CD8-positive, alpha-beta memory T cell (primary cell): ENCODE results near the gene MALT1. TPM values are rescaled to one million over a fixed set of nuclear protein-coding genes. Genes with fewer than 3 reads are reported as not detected.
A peak's percentile ranks its signal among the peaks of the same experiment; 100 is the strongest.

Source experiments
- CTCF ChIA-PET: fragments of 350-600 bp; sonication (Branson Sonifier 250); formaldehyde crosslinking; loops from one replicate; lab custom pipeline; 2021; ENCODE audit warnings: antibody characterized with exemption; lab: Charles Lee
- POLR2A ChIA-PET: fragments of 350-600 bp; sonication (Branson Sonifier 250); formaldehyde crosslinking; loops from one replicate; lab custom pipeline; 2021; ENCODE audit warnings: antibody characterized with exemption; lab: Charles Lee
- DNase-seq, 5 donors: peaks; one replicate each; pipeline versions ENCODE4 v3.0.0 to v3.0.0-alpha.2; 2020 to 2022; ENCODE audit warnings: mixed read lengths in 1 of 5
- H3K27ac ChIP-seq: one replicate; pipeline ENCODE4 v1.7.0; 2013; ENCODE audit warnings: low read depth, mild to moderate bottlenecking, low read length, moderate library complexity
- H3K27me3 ChIP-seq: 2 replicates; pipeline ENCODE4 v1.7.0; 2013; ENCODE audit warnings: low read length, mild to moderate bottlenecking; ENCODE audit not compliant: insufficient read depth, poor library complexity, severe bottlenecking
- H3K36me3 ChIP-seq: 2 replicates; pipeline ENCODE4 v1.7.0; 2013; ENCODE audit warnings: mild to moderate bottlenecking, low read length, moderate library complexity; ENCODE audit not compliant: insufficient read depth
- H3K4me1 ChIP-seq: 2 replicates; pipeline ENCODE4 v1.7.0; 2013; ENCODE audit warnings: mild to moderate bottlenecking, low read length, moderate library complexity; ENCODE audit not compliant: insufficient read depth
- H3K4me3 ChIP-seq: 2 replicates; pipeline ENCODE4 v1.7.0; 2013; ENCODE audit warnings: mild to moderate bottlenecking, low read length
- H3K9me3 ChIP-seq: 2 replicates; pipeline ENCODE4 v1.7.0; 2013; ENCODE audit warnings: mild to moderate bottlenecking, low read length
- H3K27ac Mint-ChIP-seq, 8 donors: one replicate each; pipeline ENCODE4 v1.8.0; 2020 to 2021; ENCODE audit warnings: mixed read lengths in 8 of 8, mild to moderate bottlenecking in 6 of 8, inconsistent platforms in 3 of 8, moderate library complexity in 3 of 8
- H3K27me3 Mint-ChIP-seq, 2 donors: one replicate each; pipeline ENCODE4 v1.8.0; 2020 to 2021; ENCODE audit warnings: mixed read lengths in 2 of 2, mild to moderate bottlenecking in 1 of 2, moderate library complexity in 1 of 2
- H3K36me3 Mint-ChIP-seq, 3 donors: one replicate each; pipeline ENCODE4 v1.8.0; 2020 to 2021; ENCODE audit warnings: mixed read lengths in 3 of 3, inconsistent platforms in 1 of 3, mild to moderate bottlenecking in 1 of 3
- H3K4me1 Mint-ChIP-seq, 3 donors: one replicate each; pipeline ENCODE4 v1.8.0; 2020 to 2021; ENCODE audit warnings: mixed read lengths in 3 of 3, inconsistent platforms in 1 of 3, mild to moderate bottlenecking in 1 of 3
- H3K4me3 Mint-ChIP-seq, 7 donors: one replicate each; pipeline ENCODE4 v1.8.0; 2020 to 2021; ENCODE audit warnings: mixed read lengths in 7 of 7, mild to moderate bottlenecking in 6 of 7, moderate library complexity in 4 of 7, inconsistent platforms in 2 of 7
- H3K9me3 Mint-ChIP-seq, 5 donors: one replicate each; pipeline ENCODE4 v1.8.0; 2020 to 2022; ENCODE audit warnings: mixed read lengths in 5 of 5, mild to moderate bottlenecking in 3 of 5, moderate library complexity in 2 of 5, inconsistent platforms in 1 of 5
- polyA plus RNA-seq: library from polyadenylated mRNA; unstranded; fragments of 300-500 nt; fragmentation: Illumina TruSeq; gene quantifications from one replicate; pipeline ENCODE4 v1.2.3, GENCODE V29; 2021
- total RNA-seq, 2 experiments: library from RNA; stranded (reverse); gene quantifications; one replicate each; pipeline ENCODE4 v1.2.3, GENCODE V29; 2021

The MALT1 gene
- total and polyA plus RNA-seq, 3 experiments from 2014 or later = 33.1 to 41.4 (median 35.8) TPM

DNA sequence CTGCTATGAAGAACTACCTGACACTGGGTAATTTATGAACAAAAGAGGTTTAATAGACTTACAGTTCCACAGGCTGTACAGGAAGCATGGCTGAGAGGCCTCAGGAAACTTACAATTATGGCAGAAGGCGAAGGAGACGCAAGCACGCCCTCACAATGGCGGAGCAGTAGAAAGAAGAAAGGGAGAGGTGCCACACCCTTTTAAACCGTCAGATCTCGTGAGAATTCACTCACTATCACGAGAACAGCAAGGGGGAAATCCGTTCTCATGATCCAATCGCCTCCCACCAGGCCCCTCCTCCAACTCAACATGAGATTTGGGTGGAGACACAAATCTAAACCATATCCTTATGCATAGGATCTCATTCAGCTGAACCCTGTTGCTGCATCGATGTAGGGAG is 108.8 kb downstream of the MALT1 start:
- DNase-seq = no peak
- Histone ChIP-seq H3K9me3 (no peaks in the 10 kb centered on the region), H3K36me3 (no peaks in the 10 kb centered on the region), H3K4me1 (no peaks in the 10 kb centered on the region), H3K4me3 (no peak overlapping the region), H3K27me3 (no peaks in the 10 kb centered on the region), H3K27ac (no peak overlapping the region)
- Mint-ChIP-seq H3K36me3 (peaks cover 0 to 2% (median 0%) of the 10 kb centered on the region in 3 donors), H3K9me3 (no peaks in the 10 kb centered on the region), H3K27me3 (peaks cover 4 to 31% of the 10 kb centered on the region in 2 donors), H3K4me1 (no peaks in the 10 kb centered on the region), H3K4me3 (no peak overlapping the region), H3K27ac (no peak overlapping the region)
- CTCF ChIA-PET = interaction anchor here (0.7 to 1.5 kb wide), 3 partner anchors 9 to 287 kb away, joined by 3 to 4 read pairs (median 3); no protein-coding TSS in a partner anchor
- POLR2A ChIA-PET = no interaction called here

DNA sequence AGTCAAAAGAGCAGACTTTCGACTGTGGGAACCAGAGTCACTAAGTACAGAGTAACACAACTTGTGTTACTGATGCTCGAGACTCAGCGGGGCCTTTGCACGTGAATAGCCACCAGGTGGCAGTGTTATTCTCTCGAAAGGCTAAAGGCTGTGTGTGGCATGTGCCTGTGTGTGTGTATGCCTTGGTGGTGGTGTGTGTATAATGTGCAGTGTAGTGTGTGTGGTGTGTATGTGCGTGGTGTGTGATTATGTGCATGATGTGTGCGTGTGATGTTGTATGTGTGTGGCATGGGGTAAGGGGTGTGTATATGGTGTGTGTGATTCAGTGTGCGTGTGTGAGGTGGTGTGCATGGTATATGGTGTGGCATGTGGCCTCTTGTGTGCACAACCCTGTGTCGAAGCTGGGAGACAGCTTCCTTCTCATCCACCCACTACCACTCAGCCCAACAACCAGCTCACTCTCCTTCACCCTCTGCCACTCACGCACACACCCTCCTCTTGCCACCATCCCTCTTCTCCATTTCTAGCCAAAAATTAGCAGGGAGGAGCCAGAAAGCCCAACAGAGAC is 110.4 kb downstream of the MALT1 start:
- Histone ChIP-seq H3K36me3 (no peaks in the 10 kb centered on the region), H3K9me3 (no peaks in the 10 kb centered on the region), H3K27ac (no peak overlapping the region), H3K4me3 (no peak overlapping the region), H3K4me1 (no peaks in the 10 kb centered on the region), H3K27me3 (no peaks in the 10 kb centered on the region)
- H3K4me3 Mint-ChIP-seq = no peak overlapping the region
- H3K27ac Mint-ChIP-seq = no peak overlapping the region
- DNase-seq = peak; percentile 36 to 68 (median 41)
- ChIA-PET POLR2A (no interaction called here), CTCF (interaction anchor here (0.7 to 3.6 kb wide), 9 partner anchors 12 to 310 kb away, joined by 3 to 19 read pairs (median 3); no protein-coding TSS in a partner anchor)
- no peaks in the 10 kb centered on the region for H3K4me1 Mint-ChIP-seq
- no peaks in the 10 kb centered on the region for H3K9me3 Mint-ChIP-seq
- H3K36me3 Mint-ChIP-seq = peaks cover 0 to 2% (median 0%) of the 10 kb centered on the region in 3 donors
- H3K27me3 Mint-ChIP-seq = peaks cover 4 to 25% of the 10 kb centered on the region in 2 donors

DNA sequence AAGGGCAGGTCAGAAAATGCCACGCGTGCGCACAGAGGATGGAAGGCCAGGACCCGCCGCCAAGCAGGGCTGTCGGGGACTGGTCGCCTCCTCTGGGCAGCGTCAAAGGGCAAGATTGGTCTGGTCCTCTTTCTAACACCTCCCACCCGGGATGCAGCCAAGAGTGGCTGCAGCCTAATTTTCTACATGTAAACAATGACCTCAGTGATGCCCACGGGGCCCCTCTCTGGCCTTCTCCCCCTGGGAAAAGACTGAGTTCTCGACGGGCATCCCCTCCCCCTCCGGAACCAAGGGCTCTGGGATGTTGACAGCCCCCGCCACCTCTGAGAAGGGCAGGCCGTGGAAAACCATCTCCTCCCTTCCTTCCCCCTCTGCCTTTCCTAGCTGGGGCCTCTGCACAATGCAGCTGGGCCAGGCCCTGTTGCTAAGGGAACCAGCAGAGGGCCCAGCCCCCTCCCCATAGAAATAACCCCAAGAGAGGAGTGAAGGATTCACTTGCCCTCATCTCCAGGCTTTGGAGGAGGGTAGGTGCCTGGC is 113.4 kb downstream of the MALT1 start:
- Mint-ChIP-seq H3K4me1 (no peaks in the 10 kb centered on the region), H3K27me3 (peaks cover 4 to 17% of the 10 kb centered on the region in 2 donors), H3K9me3 (no peaks in the 10 kb centered on the region), H3K4me3 (no peak overlapping the region), H3K36me3 (peaks cover 0 to 2% (median 0%) of the 10 kb centered on the region in 3 donors), H3K27ac (no peak overlapping the region)
- no peak overlapping the region for H3K4me3 ChIP-seq
- H3K27me3 ChIP-seq = no peaks in the 10 kb centered on the region
- H3K9me3 ChIP-seq = no peaks in the 10 kb centered on the region
- H3K27ac ChIP-seq = no peak overlapping the region
- no peak for DNase-seq
- POLR2A ChIA-PET = no interaction called here
- CTCF ChIA-PET = interaction anchor here (1.1 to 1.3 kb wide), 3 partner anchors 16 to 285 kb away, joined by 3 to 4 read pairs (median 3); no protein-coding TSS in a partner anchor
- no peaks in the 10 kb centered on the region for H3K4me1 ChIP-seq
- H3K36me3 ChIP-seq = no peaks in the 10 kb centered on the region

DNA sequence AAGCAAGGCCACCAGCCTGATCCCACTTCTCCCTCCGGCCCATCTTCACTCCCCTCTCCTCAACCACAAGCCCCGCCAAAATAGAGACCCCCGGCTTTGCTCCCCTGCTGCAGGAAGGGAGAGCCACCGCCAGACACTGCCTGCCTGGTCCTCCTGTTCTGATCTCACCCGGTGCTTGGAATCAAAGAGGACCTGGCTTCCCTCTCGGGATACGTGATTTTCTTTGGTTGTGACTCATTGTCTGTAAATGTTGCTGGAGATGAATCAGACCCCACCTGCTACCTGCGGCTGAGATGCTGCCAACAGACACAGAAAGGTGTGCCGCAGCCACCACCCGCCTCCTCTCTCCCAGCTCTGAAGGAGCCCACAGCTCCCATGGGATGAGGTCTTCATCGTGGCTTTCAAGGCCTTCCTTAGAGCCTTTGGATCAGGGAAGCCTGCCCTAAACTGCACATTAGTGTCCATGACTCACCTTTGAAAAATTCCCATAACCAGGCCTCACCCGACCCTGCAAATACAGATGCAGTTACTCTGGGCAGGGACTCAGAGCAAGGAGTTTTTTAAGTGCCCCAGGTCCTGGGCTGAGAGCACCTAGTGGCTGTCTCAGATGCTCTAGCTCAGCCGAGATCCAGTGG is 114.0 kb downstream of the MALT1 start:
- H3K9me3 ChIP-seq = no peaks in the 10 kb centered on the region
- no peaks in the 10 kb centered on the region for H3K4me1 Mint-ChIP-seq
- H3K36me3 Mint-ChIP-seq = peaks cover 0 to 2% (median 0%) of the 10 kb centered on the region in 3 donors
- peak overlapping the region in 1 of 8 donors; percentile 6 for H3K27ac Mint-ChIP-seq
- no peaks in the 10 kb centered on the region for H3K36me3 ChIP-seq
- peaks cover 5 to 12% of the 10 kb centered on the region in 2 donors for H3K27me3 Mint-ChIP-seq
- no peaks in the 10 kb centered on the region for H3K4me1 ChIP-seq
- DNase-seq = no peak
- no peak overlapping the region for H3K27ac ChIP-seq
- H3K4me3 Mint-ChIP-seq = no peak overlapping the region
- ChIA-PET CTCF (interaction anchor here (1.1 to 1.5 kb wide), 4 partner anchors 16 to 285 kb away, joined by 3 to 4 read pairs (median 4); no protein-coding TSS in a partner anchor), POLR2A (interaction anchor here (0.5 kb wide), 1 partner anchor 21 kb away, joined by 3 read pairs; no protein-coding TSS in a partner anchor)
- no peaks in the 10 kb centered on the region for H3K27me3 ChIP-seq
- H3K9me3 Mint-ChIP-seq = no peaks in the 10 kb centered on the region
- no peak overlapping the region for H3K4me3 ChIP-seq

DNA sequence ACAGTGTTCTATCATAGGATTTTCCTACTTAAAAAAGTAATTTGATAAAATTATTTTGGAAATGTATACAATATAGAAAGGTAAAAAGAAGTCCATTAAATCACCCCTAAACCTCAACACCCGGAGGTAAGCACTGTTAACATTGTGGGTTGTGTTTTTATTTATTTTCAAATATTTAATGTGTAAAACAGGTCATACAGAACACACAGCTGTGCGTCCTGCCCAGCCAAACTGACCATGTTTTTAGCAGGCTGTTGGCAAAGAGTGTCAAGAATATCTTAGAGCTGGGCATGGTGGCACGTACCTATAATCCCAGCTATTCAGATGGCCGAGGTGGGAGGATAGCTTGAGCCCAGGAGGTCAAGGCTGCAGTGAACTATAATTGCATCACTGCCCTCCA is 114.6 kb downstream of the MALT1 start:
- no peaks in the 10 kb centered on the region for H3K4me1 Mint-ChIP-seq
- Histone ChIP-seq H3K9me3 (no peaks in the 10 kb centered on the region), H3K4me1 (no peaks in the 10 kb centered on the region), H3K27ac (no peak overlapping the region), H3K36me3 (no peaks in the 10 kb centered on the region), H3K27me3 (no peaks in the 10 kb centered on the region), H3K4me3 (no peak overlapping the region)
- H3K9me3 Mint-ChIP-seq = no peaks in the 10 kb centered on the region
- ChIA-PET CTCF (interaction anchor here (1.3 to 1.5 kb wide), 3 partner anchors 17 to 284 kb away, joined by 3 to 4 read pairs (median 3); no protein-coding TSS in a partner anchor), POLR2A (interaction anchor here (0.5 kb wide), 1 partner anchor 22 kb away, joined by 3 read pairs; no protein-coding TSS in a partner anchor)
- H3K4me3 Mint-ChIP-seq = no peak overlapping the region
- peaks cover 5 to 12% of the 10 kb centered on the region in 2 donors for H3K27me3 Mint-ChIP-seq
- no peak for DNase-seq
- H3K27ac Mint-ChIP-seq = peak overlapping the region in 1 of 8 donors; percentile 6
- peaks cover 0 to 2% (median 0%) of the 10 kb centered on the region in 3 donors for H3K36me3 Mint-ChIP-seq

DNA sequence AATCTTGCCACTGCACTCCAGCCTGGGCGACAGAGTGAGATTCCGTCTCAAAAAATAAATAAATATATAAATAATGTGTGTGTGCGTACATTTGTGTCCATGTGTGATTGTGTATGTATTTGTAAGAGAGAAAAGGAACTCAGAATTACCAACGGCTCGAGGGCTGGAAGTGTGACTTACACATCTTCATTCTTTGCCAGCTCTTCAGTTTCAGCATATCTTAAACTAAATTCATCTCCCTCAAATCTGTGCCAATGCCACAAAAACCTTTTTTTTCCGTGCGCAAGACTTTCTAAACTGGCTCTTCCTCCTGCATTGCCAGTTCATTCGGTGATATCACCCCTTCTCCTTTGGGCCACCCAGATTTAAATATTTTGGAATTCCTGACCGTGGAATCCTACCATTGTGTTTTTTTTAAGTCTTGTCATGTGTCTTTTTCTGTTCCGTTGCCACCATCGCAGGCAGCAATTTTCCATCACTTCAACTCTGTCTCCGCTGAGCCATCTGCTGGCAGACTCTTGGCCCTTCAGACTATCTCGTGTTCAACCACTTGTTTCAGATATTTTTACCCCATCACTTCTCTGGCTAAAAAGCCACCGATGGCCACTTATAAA is 116.4 kb downstream of the MALT1 start:
- H3K27me3 Mint-ChIP-seq = peaks cover 5 to 12% of the 10 kb centered on the region in 2 donors

DNA sequence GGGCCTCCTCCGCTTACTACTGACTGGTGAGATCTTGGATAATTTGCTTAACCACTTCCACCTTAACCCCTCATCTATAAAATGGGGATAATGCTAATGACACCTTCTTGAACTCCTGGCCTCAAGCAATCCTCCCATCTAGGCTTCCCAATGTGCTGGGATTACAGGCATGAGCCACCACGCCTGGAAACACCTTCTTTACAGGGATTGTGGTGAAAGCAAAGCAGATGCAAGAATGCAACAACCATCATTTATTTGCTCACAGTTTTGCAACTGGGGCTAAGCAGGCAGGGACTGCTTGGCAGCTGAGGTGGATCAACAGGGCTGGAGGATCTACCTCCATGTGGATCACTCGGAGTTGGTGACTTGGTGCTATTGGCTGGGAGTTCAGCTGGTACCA is 117.2 kb downstream of the MALT1 start:
- H3K27ac ChIP-seq = no peak overlapping the region
- ChIA-PET CTCF (interaction anchor here (0.8 kb wide), 1 partner anchor 8 kb away, joined by 3 read pairs; no protein-coding TSS in a partner anchor), POLR2A (no interaction called here)
- H3K9me3 Mint-ChIP-seq = no peaks in the 10 kb centered on the region
- H3K27ac Mint-ChIP-seq = no peak overlapping the region
- no peaks in the 10 kb centered on the region for H3K27me3 ChIP-seq
- DNase-seq = no peak
- no peaks in the 10 kb centered on the region for H3K4me1 Mint-ChIP-seq
- no peak overlapping the region for H3K4me3 Mint-ChIP-seq
- no peaks in the 10 kb centered on the region for H3K9me3 ChIP-seq
- no peaks in the 10 kb centered on the region for H3K36me3 ChIP-seq
- H3K27me3 Mint-ChIP-seq = peaks cover 7 to 8% of the 10 kb centered on the region in 2 donors
- H3K4me1 ChIP-seq = no peaks in the 10 kb centered on the region
- H3K4me3 ChIP-seq = no peak overlapping the region
- no peaks in the 10 kb centered on the region for H3K36me3 Mint-ChIP-seq

More for the DNA sequence above, 116.4 kb downstream of the MALT1 start:
- POLR2A ChIA-PET = no interaction called here
- no peak overlapping the region for H3K27ac ChIP-seq
- Mint-ChIP-seq H3K4me3 (peak overlapping the region in 1 of 7 donors; percentile 43), H3K4me1 (no peaks in the 10 kb centered on the region), H3K9me3 (no peaks in the 10 kb centered on the region), H3K27ac (no peak overlapping the region), H3K36me3 (no peaks in the 10 kb centered on the region)
- CTCF ChIA-PET = no interaction called here
- H3K9me3 ChIP-seq = no peaks in the 10 kb centered on the region
- no peaks in the 10 kb centered on the region for H3K36me3 ChIP-seq
- DNase-seq = no peak
- H3K4me1 ChIP-seq = no peaks in the 10 kb centered on the region
- no peaks in the 10 kb centered on the region for H3K27me3 ChIP-seq
- H3K4me3 ChIP-seq = no peak overlapping the region
